Right lobe of liver (tissue), 4 donors: ENCODE measurements around the gene SPEF2.

Experiments
- POLR2A ChIP-seq: fragments of 450-650 bp; IDR thresholded peaks from one replicate; pipeline ENCODE4 v1.6.1; 2017; ENCODE audit warnings: antibody characterized with exemption, mild to moderate bottlenecking
- TF ChIP-seq, protein P1 (sequence below), 4 donors: fragments of 200-600 bp in 3 of 4; fragments of 450-650 bp in 1 of 4; IDR thresholded peaks; one replicate each; pipeline versions ENCODE4 v1.5.1 to v1.8.0; 2016 to 2022; ENCODE audit warnings: antibody characterized with exemption in 4 of 4, mild to moderate bottlenecking in 2 of 4
- donor health status: DM: no; HTN: no; CAD: no.
- donor health status: DM: no; HTN: no; CAD: no.
- donor health status: DM: no; HTN: yes; CAD: no.

DNA sequence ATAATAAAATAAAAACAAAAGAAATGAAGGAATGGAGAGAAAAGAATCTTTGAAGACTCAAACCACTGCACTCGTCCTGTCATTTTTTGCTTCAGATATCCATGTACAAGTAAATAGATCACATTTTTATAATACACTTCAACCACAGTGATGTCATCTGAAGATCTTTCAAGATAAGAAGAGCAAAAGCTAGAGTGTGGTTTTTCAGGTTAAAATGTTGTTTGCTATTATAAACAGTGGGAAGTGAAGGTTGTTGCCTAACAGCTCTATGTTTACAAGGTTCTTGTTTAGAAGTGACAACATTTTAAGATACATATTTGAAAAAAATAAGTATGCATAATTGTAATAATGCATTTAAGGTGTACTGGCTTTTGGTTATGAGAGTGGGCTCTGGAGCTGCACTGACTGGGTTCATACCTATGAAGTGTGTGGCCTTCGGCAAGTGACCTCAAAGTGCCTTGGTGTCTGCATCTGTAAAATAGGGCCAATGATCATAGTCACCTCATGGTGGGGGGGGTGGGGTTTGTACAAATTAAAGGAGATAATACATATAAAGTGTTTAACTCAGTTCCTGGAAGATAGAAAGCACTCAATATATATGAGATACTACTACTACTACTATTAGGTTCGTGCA, 193.6 kb downstream of the SPEF2 start:
- TF ChIP-seq, protein P1, sequence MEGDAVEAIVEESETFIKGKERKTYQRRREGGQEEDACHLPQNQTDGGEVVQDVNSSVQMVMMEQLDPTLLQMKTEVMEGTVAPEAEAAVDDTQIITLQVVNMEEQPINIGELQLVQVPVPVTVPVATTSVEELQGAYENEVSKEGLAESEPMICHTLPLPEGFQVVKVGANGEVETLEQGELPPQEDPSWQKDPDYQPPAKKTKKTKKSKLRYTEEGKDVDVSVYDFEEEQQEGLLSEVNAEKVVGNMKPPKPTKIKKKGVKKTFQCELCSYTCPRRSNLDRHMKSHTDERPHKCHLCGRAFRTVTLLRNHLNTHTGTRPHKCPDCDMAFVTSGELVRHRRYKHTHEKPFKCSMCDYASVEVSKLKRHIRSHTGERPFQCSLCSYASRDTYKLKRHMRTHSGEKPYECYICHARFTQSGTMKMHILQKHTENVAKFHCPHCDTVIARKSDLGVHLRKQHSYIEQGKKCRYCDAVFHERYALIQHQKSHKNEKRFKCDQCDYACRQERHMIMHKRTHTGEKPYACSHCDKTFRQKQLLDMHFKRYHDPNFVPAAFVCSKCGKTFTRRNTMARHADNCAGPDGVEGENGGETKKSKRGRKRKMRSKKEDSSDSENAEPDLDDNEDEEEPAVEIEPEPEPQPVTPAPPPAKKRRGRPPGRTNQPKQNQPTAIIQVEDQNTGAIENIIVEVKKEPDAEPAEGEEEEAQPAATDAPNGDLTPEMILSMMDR (IDR thresholded peaks at IDR 0.05), result no peak
- TF ChIP-seq POLR2A, result no peak
